Retinal pigment epithelial cell (primary cell): ENCODE measurements around the gene KANSL1L.

ENCODE experiments used
- DNase-seq: peaks from one replicate; pipeline ENCODE4 v3.0.0-alpha.2; 2010; ENCODE audit warnings: low read depth
- H3K4me3 ChIP-seq: 2 replicates; pipeline ENCODE4 v1.5.1; 2011; ENCODE audit warnings: mild to moderate bottlenecking, low read length, control low read depth, moderate library complexity
- CTCF ChIP-seq: conservative IDR thresholded peaks from 2 replicates; pipeline ENCODE4 v1.5.1; 2011; ENCODE audit warnings: low read depth, low read length, control low read depth, inconsistent platforms

KANSL1L gene

GRCh38 chr2:210009896-210010295, 161.3 kb downstream of the KANSL1L start:
- no peak for TF ChIP-seq CTCF
- no peak overlapping the region for H3K4me3 ChIP-seq
- DNase-seq, result no peak

- TF ChIP-seq CTCF, result no peak
- no peak overlapping the region for H3K4me3 ChIP-seq
- DNase-seq, result no peak
These were observed 162.1 kb downstream of the KANSL1L start for GRCh38 chr2:210009126-210009525.

- peak; percentile 26 for DNase-seq
- H3K4me3 ChIP-seq, result no peak overlapping the region
These were observed 163.3 kb downstream of the KANSL1L start for GRCh38 chr2:210007895-210008294.

DNA sequence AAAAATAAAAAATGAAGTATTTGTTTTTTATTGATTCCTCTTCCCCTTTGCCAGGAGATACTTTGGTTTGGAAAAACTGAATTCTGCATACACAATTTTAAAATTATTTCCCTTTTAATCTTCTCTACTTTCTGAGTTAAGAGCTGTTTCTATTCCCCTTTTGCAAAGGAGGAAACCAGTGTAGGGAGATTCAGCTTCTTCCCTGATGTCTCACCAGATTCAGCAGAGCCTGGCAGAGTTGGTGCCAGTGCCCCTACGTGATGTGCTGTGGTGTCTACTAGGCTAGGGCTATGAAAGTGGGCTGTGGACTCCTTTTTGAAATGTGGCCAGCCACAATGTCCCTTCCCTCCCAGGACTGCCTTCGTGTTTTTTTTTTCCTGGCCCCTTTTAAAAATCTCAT, 166.3 kb downstream of the KANSL1L start:
- TF ChIP-seq CTCF, result no peak
- no peak for DNase-seq
- no peak overlapping the region for H3K4me3 ChIP-seq

More at GRCh38 chr2:210007895-210008294, 163.3 kb downstream of the KANSL1L start:
- TF ChIP-seq CTCF, result no peak

DNA sequence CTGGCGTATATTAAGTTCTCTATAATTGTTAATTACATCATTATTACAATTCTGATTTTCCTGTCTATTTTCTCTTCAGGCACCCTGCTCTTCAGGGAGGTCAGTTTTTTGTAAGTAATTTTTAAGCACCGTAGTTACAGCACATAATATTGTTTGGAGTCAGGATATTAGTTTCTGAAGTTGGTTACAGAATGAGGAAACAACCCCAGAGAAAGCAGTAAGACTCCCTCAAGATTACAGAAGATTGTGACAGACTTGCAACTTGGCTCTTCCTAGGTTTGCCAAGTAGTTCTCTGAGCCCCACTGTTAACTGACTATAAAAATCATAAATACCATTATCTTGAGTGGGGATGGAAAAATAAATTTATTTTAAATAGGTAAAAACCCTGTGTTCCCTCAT, 167.8 kb downstream of the KANSL1L start:
- TF ChIP-seq CTCF, result no peak
- no peak for DNase-seq
- H3K4me3 ChIP-seq, result peak overlapping the region; percentile 74

DNA sequence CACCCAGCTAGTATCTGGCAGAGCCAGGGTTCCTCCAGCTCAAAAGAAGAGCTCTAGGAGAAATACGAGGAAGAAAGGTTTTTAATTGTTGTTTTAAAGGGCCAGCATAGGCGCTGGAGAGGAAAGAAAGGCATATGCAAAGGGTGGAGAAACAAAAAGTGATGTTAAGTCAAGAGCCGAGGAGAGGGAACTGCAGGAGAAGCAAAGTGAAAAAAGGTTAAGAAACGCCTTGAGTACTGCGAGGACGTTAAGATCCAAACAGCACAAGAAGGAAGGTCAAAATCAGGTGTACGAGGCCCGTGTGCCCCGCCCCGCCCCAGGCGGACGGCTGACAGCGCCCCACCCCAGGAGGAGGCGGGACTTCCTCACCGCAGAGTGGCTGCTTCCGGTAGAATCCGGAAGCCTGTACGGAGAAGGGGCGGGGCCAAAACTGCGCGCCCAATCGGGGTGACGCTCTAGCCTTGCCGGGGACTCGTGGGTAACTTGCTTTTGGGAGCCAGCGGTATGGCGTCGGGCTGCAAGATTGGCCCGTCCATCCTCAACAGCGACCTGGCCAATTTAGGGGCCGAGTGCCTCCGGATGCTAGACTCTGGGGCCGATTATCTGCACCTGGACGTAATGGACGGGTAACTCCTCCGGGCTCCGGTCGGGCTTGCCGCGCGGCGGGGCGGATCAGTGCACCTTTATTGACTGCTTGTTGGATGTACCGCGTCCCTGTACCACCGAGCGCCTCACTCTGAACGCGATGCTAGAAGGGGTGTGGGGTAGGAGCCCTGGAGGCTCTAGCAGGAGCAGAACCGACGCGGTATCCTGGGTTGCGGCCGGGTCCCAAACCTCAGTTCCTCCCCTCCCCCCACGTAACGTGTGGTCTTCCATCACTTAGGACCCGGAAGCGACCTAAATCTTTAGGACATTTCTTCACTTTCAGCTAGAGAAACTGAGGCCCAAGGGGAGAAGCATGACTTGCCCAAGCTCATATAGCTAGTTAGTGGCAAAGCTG, 168.8 kb downstream of the KANSL1L start, which contains the start of gene RPE:
RPE (plus strand) TSS at position 481 of the 1,000 bp plus-strand sequence; CDS start at position 505, 24 bp downstream.
- H3K4me3 ChIP-seq, result peak within 1 kb of the TSS; percentile 74
- DNase-seq, result peak; percentile 68
- no peak for TF ChIP-seq CTCF
